Neural progenitor cell (in vitro differentiated cells): ENCODE data around the gene TYROBP. TPM values are rescaled to one million over a fixed set of nuclear protein-coding genes. Genes with fewer than 3 reads are reported as not detected.

ENCODE experiments used
- DNase-seq: peaks from one replicate; pipeline ENCODE4 v3.0.0-alpha.2; 2016; ENCODE audit warnings: low spot score
- H2AFZ ChIP-seq: fragments of 200-600 bp; sonication (generic); replicated peaks from 2 replicates; pipeline ENCODE4 v1.6.1; 2016; ENCODE audit warnings: antibody characterized with exemption
- H3F3A ChIP-seq: fragments of 200-600 bp; sonication (generic); 2 replicates; pipeline ENCODE4 v1.6.1; 2016; ENCODE audit warnings: antibody characterized with exemption, low read depth
- H3K27ac ChIP-seq: fragments of 200-600 bp; sonication (generic); 2 replicates; pipeline ENCODE4 v1.5.1; 2016; ENCODE audit warnings: mild to moderate bottlenecking
- H3K27me3 ChIP-seq: fragments of 200-600 bp; sonication (generic); 2 replicates; pipeline ENCODE4 v1.6.1; 2016; ENCODE audit warnings: mild to moderate bottlenecking, moderate library complexity
- H3K36me3 ChIP-seq: fragments of 200-600 bp; sonication (generic); 2 replicates; pipeline ENCODE4 v1.5.1; 2016
- H3K4me1 ChIP-seq: fragments of 200-600 bp; sonication (generic); 2 replicates; pipeline ENCODE4 v1.6.1; 2016; ENCODE audit warnings: mixed run types
- H3K4me2 ChIP-seq: fragments of 200-600 bp; sonication (generic); 2 replicates; pipeline ENCODE4 v1.6.1; 2016
- H3K4me3 ChIP-seq: fragments of 200-600 bp; sonication (generic); 2 replicates; pipeline ENCODE4 v1.5.1; 2016
- H3K79me2 ChIP-seq: fragments of 200-600 bp; sonication (generic); 2 replicates; pipeline ENCODE4 v1.6.1; 2016; ENCODE audit warnings: low read depth
- H3K9ac ChIP-seq: fragments of 200-600 bp; sonication (generic); 2 replicates; pipeline ENCODE4 v1.6.1; 2016
- H3K9me3 ChIP-seq: fragments of 200-600 bp; sonication (generic); 2 replicates; pipeline ENCODE4 v1.5.1; 2016; ENCODE audit warnings: low read depth
- H4K20me1 ChIP-seq: fragments of 200-600 bp; sonication (generic); 2 replicates; pipeline ENCODE4 v1.6.1; 2016; ENCODE audit warnings: low read depth
- H3K27ac Mint-ChIP-seq: 3 replicates; pipeline ENCODE4 v1.8.0; 2021; ENCODE audit warnings: mixed read lengths
- H3K27me3 Mint-ChIP-seq: 2 replicates; pipeline ENCODE4 v1.8.0; 2022; ENCODE audit warnings: low read depth, mild to moderate bottlenecking, inconsistent platforms, moderate library complexity, mixed read lengths; ENCODE audit not compliant: insufficient read depth
- H3K36me3 Mint-ChIP-seq: 3 replicates; pipeline ENCODE4 v1.8.0; 2021; ENCODE audit warnings: mixed read lengths
- H3K4me1 Mint-ChIP-seq: 3 replicates; pipeline ENCODE4 v1.8.0; 2021; ENCODE audit warnings: mixed read lengths
- H3K4me3 Mint-ChIP-seq: 3 replicates; pipeline ENCODE4 v1.8.0; 2021; ENCODE audit warnings: mild to moderate bottlenecking, moderate library complexity, mixed read lengths
- H3K9me3 Mint-ChIP-seq: 3 replicates; pipeline ENCODE4 v1.8.0; 2020; ENCODE audit warnings: mixed read lengths
- EZH2 ChIP-seq: fragments of 200-600 bp; sonication (generic); IDR thresholded peaks from 2 replicates; pipeline ENCODE4 v1.6.1; 2017; ENCODE audit warnings: antibody characterized with exemption, mild to moderate bottlenecking, moderate library complexity
- EZH2phosphoT487 ChIP-seq: fragments of 200-600 bp; sonication (generic); IDR thresholded peaks from 2 replicates; pipeline ENCODE4 v1.6.1; 2017; ENCODE audit warnings: antibody characterized with exemption
- total RNA-seq: library from RNA; depleted of rRNA; stranded (reverse); fragments of >200 nt; gene quantifications from 2 replicates; pipeline ENCODE4 v1.2.3, GENCODE V29; 2015; ENCODE audit warnings: low replicate concordance
- TF ChIP-seq, protein P1 (sequence below): fragments of 200-600 bp; sonication (generic); IDR thresholded peaks from 2 replicates; pipeline ENCODE4 v1.5.1; 2017; ENCODE audit warnings: antibody characterized with exemption, mild to moderate bottlenecking

Gene TYROBP
- total RNA-seq, 1 donor from 2014 or later = not detected

DNA sequence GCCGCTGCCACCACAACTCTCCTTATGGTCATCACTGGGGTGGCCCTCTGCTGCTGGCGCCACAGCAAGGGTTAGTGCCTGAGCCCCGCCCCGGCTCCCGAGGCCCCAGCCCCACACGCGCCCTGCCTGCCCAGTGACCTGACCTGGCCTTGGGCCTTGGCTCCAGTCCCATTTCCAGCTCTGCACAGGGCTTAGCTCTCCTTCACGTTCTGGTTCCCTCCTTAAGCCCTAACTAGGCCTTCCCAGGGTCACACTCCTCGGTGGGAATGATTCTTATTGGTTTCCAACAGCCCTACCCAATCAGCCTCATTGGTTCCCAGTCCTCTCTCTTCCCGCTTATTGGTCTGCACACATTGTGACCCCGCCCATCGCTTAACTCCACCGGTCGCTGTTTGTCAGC is 45.6 kb downstream of the TYROBP start:
- Histone ChIP-seq H3K9me3 (no peaks in the 10 kb centered on the region), H3F3A (peaks cover 14% of the 10 kb centered on the region), H3K36me3 (no peaks in the 10 kb centered on the region), H3K4me1 (peaks cover 19% of the 10 kb centered on the region), H3K79me2 (no peaks in the 10 kb centered on the region), H4K20me1 (peaks cover 6% of the 10 kb centered on the region), H3K27me3 (peaks cover 51% of the 10 kb centered on the region), H3K27ac (no peak overlapping the region), H3K4me2 (no peak overlapping the region), H3K9ac (no peak overlapping the region), H3K4me3 (no peak overlapping the region), H2AFZ (no peak overlapping the region)
- Mint-ChIP-seq H3K4me3 (peak overlapping the region; percentile 71), H3K27me3 (peaks cover 20% of the 10 kb centered on the region), H3K27ac (no peak overlapping the region), H3K9me3 (no peaks in the 10 kb centered on the region), H3K4me1 (peaks cover 45% of the 10 kb centered on the region), H3K36me3 (peaks cover 22% of the 10 kb centered on the region)
- TF ChIP-seq, protein P1, sequence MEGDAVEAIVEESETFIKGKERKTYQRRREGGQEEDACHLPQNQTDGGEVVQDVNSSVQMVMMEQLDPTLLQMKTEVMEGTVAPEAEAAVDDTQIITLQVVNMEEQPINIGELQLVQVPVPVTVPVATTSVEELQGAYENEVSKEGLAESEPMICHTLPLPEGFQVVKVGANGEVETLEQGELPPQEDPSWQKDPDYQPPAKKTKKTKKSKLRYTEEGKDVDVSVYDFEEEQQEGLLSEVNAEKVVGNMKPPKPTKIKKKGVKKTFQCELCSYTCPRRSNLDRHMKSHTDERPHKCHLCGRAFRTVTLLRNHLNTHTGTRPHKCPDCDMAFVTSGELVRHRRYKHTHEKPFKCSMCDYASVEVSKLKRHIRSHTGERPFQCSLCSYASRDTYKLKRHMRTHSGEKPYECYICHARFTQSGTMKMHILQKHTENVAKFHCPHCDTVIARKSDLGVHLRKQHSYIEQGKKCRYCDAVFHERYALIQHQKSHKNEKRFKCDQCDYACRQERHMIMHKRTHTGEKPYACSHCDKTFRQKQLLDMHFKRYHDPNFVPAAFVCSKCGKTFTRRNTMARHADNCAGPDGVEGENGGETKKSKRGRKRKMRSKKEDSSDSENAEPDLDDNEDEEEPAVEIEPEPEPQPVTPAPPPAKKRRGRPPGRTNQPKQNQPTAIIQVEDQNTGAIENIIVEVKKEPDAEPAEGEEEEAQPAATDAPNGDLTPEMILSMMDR = no peak
- TF ChIP-seq EZH2phosphoT487 (no peak), EZH2 (no peak)
- no peak for DNase-seq

DNA sequence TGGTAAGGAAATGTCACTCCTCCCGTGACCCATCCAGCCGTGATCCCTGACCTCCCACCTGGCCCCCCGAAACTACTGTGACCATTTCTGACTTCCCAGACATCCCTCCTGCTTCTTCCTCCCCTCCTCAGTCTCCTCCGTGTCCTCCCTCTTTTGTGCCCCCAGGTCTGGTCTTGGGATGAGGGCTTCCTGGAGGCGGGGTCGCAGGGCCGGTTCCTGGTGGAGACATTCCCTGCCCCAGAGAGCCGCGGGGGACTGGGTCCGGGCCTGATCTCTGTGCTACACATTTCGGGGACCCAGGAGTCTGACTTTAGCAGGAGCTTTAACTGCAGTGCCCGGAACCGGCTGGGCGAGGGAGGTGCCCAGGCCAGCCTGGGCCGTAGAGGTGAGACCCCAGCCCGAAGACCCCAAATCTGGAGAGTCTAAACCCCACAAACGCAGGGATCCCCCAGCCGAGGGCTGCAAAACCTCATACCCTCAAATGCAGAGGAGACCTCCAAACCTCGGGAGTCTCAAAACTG is 46.4 kb downstream of the TYROBP start:
- Histone ChIP-seq H3K27me3 (peaks cover 60% of the 10 kb centered on the region), H3K79me2 (no peaks in the 10 kb centered on the region)
- peaks cover 17% of the 10 kb centered on the region for H3K27me3 Mint-ChIP-seq

DNA sequence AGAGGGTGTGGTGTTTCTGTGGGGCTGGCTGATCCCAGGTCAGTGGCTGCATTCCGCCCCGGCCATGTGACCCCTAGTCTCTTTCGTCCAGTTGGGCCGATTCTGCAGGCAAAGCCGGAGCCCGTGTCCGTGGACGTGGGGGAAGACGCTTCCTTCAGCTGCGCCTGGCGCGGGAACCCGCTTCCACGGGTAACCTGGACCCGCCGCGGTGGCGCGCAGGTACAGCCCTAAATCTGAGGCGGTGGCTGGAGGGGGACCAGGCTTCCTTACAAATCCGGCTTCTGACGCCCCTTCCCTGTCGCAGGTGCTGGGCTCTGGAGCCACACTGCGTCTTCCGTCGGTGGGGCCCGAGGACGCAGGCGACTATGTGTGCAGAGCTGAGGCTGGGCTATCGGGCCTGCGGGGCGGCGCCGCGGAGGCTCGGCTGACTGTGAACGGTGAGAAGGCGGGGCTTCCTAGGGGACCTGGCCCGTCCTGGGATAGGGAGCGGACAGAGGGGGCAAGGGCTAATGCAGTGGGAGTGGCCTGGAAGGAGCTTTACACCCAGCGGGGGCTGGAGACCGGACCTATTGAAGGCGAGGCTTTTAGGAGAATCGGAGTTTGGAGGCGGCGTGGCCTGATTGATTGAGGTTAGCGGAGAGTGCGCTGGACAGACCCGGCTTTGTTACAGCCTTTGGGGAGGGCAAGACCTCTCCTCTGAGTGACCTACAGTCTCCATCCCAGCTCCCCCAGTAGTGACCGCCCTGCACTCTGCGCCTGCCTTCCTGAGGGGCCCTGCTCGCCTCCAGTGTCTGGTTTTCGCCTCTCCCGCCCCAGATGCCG is 47.1 kb downstream of the TYROBP start:
- Histone ChIP-seq H3K36me3 (no peaks in the 10 kb centered on the region), H3K4me2 (peak overlapping the region; percentile 94), H3K27me3 (peaks cover 66% of the 10 kb centered on the region), H3F3A (peaks cover 28% of the 10 kb centered on the region), H2AFZ (peak overlapping the region; percentile 76), H3K9me3 (no peaks in the 10 kb centered on the region), H3K27ac (no peak overlapping the region), H3K9ac (no peak overlapping the region), H3K4me1 (peaks cover 18% of the 10 kb centered on the region), H4K20me1 (peaks cover 8% of the 10 kb centered on the region), H3K79me2 (no peaks in the 10 kb centered on the region), H3K4me3 (peak overlapping the region; percentile 49)
- peaks cover 17% of the 10 kb centered on the region for H3K27me3 Mint-ChIP-seq
- no peak for TF ChIP-seq EZH2
- no peak for TF ChIP-seq EZH2phosphoT487
- TF ChIP-seq, protein P1 = no peak
- peaks cover 48% of the 10 kb centered on the region for H3K4me1 Mint-ChIP-seq
- H3K4me3 Mint-ChIP-seq = peak overlapping the region; percentile 84
- H3K27ac Mint-ChIP-seq = peak overlapping the region; percentile 54
- DNase-seq = peak; percentile 98
- H3K36me3 Mint-ChIP-seq = peaks cover 18% of the 10 kb centered on the region
- no peaks in the 10 kb centered on the region for H3K9me3 Mint-ChIP-seq

More for the DNA sequence above, 46.4 kb downstream of the TYROBP start:
- peak overlapping the region; percentile 84 for H3K4me3 Mint-ChIP-seq
- no peak for TF ChIP-seq EZH2phosphoT487
- no peak for TF ChIP-seq EZH2
- TF ChIP-seq, protein P1 = no peak
- no peaks in the 10 kb centered on the region for H3K9me3 ChIP-seq
- peaks cover 48% of the 10 kb centered on the region for H3K4me1 Mint-ChIP-seq
- peak overlapping the region; percentile 49 for H3K4me3 ChIP-seq
- H3K9me3 Mint-ChIP-seq = no peaks in the 10 kb centered on the region
- peak overlapping the region; percentile 76 for H2AFZ ChIP-seq
- H3K27ac ChIP-seq = no peak overlapping the region
- H3F3A ChIP-seq = peaks cover 21% of the 10 kb centered on the region
- peak overlapping the region; percentile 54 for H3K27ac Mint-ChIP-seq
- H3K36me3 Mint-ChIP-seq = peaks cover 20% of the 10 kb centered on the region
- no peak overlapping the region for H3K9ac ChIP-seq
- no peaks in the 10 kb centered on the region for H3K36me3 ChIP-seq
- H4K20me1 ChIP-seq = peaks cover 8% of the 10 kb centered on the region
- peaks cover 17% of the 10 kb centered on the region for H3K4me1 ChIP-seq
- H3K4me2 ChIP-seq = peak overlapping the region; percentile 94
- DNase-seq = peak; percentile 19
